Measurements from ENCODE around the gene CTPS2.
A peak's percentile ranks its signal among the peaks of the same experiment; 100 is the strongest.
"Not testable (repeated sequence)": the region's sequence is repeated elsewhere in the genome, so short reads cannot be mapped to it uniquely, and the experiment has no call there.

CTPS2 gene

GRCh38 chrX:16712548-16713155 is at the start of gene CTPS2:
TSS of gene CTPS2 (minus strand) at chrX:16712669. CDS start at chrX:16702902, 9,767 bp downstream.
- peak; percentile 27 for DNase-seq

GRCh38 chrX:16761500-16761899 is 49.0 kb upstream of the CTPS2 start:
- DNase-seq, result not testable (repeated sequence)

GRCh38 chrX:16756724-16757123 is 44.3 kb upstream of the CTPS2 start:
- no peak for DNase-seq

GRCh38 chrX:16754019-16754418 is 41.5 kb upstream of the CTPS2 start:
- DNase-seq, result no peak

GRCh38 chrX:16750136-16750535 is 37.7 kb upstream of the CTPS2 start:
- no peak for DNase-seq

GRCh38 chrX:16748425-16748824 is 36.0 kb upstream of the CTPS2 start:
- DNase-seq, result no peak

GRCh38 chrX:16745659-16746058 is 33.2 kb upstream of the CTPS2 start:
- no peak for DNase-seq

GRCh38 chrX:16745102-16745501 is 32.6 kb upstream of the CTPS2 start:
- DNase-seq, result no peak

- DNase-seq, result no peak
These were observed 31.3 kb upstream of the CTPS2 start for GRCh38 chrX:16743604-16744325.

GRCh38 chrX:16739574-16739973 is 27.1 kb upstream of the CTPS2 start:
- no peak for DNase-seq

GRCh38 chrX:16737024-16737423 is 24.6 kb upstream of the CTPS2 start:
- DNase-seq, result no peak

- no peak for DNase-seq
These were observed 20.5 kb upstream of the CTPS2 start for GRCh38 chrX:16733013-16733412.

GRCh38 chrX:16730450-16730849 is 18.0 kb upstream of the CTPS2 start:
- DNase-seq, result no peak

GRCh38 chrX:16727637-16728036 is 15.2 kb upstream of the CTPS2 start:
- DNase-seq, result no peak

GRCh38 chrX:16726347-16726988 is 14.0 kb upstream of the CTPS2 start:
- not testable (repeated sequence) for DNase-seq

GRCh38 chrX:16725072-16725471 is 12.6 kb upstream of the CTPS2 start:
- no peak for DNase-seq

- no peak for DNase-seq
These were observed 10.0 kb upstream of the CTPS2 start for GRCh38 chrX:16722481-16722880.

- DNase-seq, result peak; percentile 86
These were observed 7.0 kb upstream of the CTPS2 start, which contains the start of gene SYAP1 for GRCh38 chrX:16719334-16720084. TSS of gene SYAP1 (plus strand) at chrX:16719612. CDS start at chrX:16719725, 113 bp downstream.

- DNase-seq, result peak; percentile 32
These were observed 6.4 kb upstream of the CTPS2 start for GRCh38 chrX:16718824-16719333.

GRCh38 chrX:16716451-16716850 is 4.0 kb upstream of the CTPS2 start:
- not testable (repeated sequence) for DNase-seq

- DNase-seq, result not testable (repeated sequence)
These were observed 3.2 kb upstream of the CTPS2 start for GRCh38 chrX:16715638-16716037.

GRCh38 chrX:16714504-16714903 is 2.0 kb upstream of the CTPS2 start:
- no peak for DNase-seq

Measured in NCI-H748 treated with DMSO at 0.1 percent for 48 hours (cell line).